A549 treated with GW870086 at 1 μM for 4 hours (cell line): ENCODE data around the gene SOX8. TPM values are rescaled to one million over a fixed set of nuclear protein-coding genes. Genes with fewer than 3 reads are reported as not detected.

ENCODE experiments used
- total RNA-seq: library from RNA; stranded (reverse); fragments of 200-300 nt; extraction: Qiagen RNA extraction; gene quantifications from 5 replicates; pipeline ENCODE4 v1.2.3, GENCODE V29; 2022; ENCODE audit warnings: low read depth

Gene SOX8
- 2.1 to 3.8 TPM (median 3.4 TPM) in 5 replicates for total RNA-seq

DNA sequence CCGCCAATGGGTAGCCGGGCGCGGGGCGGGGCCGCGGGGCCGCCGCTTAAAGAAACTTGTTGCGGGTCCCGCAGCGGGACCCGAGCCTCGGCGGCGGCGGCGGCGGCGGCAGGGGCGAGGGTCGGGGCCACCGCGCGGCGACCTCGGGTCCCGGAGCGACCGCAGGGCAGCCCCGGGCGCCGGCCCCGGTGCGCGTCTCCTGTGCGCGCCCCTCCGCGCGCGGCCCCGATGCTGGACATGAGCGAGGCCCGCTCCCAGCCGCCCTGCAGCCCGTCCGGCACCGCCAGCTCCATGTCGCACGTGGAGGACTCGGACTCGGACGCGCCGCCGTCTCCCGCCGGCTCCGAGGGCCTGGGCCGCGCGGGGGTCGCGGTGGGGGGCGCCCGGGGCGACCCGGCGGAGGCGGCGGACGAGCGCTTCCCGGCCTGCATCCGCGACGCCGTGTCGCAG, at the start of gene SOX8:
Gene SOX8 (plus strand): TSS at position 76 of the 450 bp plus-strand sequence. CDS start 153 bp downstream, at position 229.

DNA sequence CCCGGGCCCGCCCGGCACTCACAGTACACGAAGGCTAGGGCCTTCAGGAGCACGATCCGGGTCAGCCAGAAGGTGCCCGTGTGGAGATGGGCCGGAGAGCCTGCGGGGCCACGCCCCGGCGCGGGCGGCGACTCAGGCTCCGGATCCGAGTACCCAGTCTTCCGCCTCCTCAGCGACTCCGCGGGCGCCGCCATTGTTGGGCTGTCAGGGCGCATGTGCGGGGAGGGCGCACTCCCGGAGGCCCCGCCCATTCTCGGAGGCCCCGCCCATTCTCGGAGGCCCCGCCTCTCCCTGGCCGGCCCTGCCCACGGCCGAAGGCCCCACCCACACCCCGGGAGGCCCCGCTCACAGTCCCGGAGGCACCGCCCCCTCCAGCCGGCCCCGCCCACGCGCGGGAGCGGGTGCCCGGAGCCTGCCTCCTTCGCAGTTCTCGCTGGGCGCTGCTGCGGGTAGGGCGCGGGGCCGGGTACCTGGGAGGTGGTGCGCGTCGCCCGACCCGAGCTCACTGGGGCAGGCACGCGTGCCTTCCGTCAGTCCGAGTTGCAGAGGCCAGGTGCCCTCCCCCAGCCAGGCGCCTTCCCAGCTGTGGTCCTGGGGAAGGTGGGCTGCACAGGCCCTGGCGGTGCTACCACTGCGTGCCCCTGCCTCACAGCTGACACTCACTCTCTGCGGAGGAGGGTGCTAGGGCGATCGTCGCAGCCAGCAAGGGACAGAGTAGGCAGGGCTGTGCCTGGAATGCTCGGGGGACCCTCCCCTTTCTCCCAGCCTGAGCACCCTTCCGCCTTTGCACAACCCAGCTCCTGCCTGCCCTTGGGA, 10.6 kb upstream of the SOX8 start, which contains the start of gene LMF1:
Gene LMF1 (minus strand): TSS at position 219 of the 816 bp plus-strand sequence. CDS start 4 bp downstream, at position 215.

Other genes starting within 250 kb of the SOX8 start
- gene CIAO3, start 240.8 kb upstream of the SOX8 start, total RNA-seq = 20.2 to 27.9 TPM (median 25.3 TPM) in 5 replicates
- gene MSLN, start 221.0 kb upstream of the SOX8 start, total RNA-seq = 2.1 to 4.3 TPM (median 3.2 TPM) in 5 replicates
- gene RPUSD1, start 193.4 kb upstream of the SOX8 start, total RNA-seq = 38.8 to 57.7 TPM (median 50.0 TPM) in 5 replicates
- 14.8 to 28.8 TPM (median 24.9 TPM) in 5 replicates for gene CHTF18, start 193.2 kb upstream of the SOX8 start, total RNA-seq
- gene GNG13, start 181.0 kb upstream of the SOX8 start, total RNA-seq = not detected in 5 replicates
- 8.8 to 10.9 TPM (median 10.2 TPM) in 5 replicates for gene LMF1, start 10.8 kb upstream of the SOX8 start, total RNA-seq
- gene SSTR5, start 91.0 kb downstream of the SOX8 start, total RNA-seq = 0.47 to 1.6 TPM (median 0.69 TPM) in 5 replicates
- gene C1QTNF8, start 114.5 kb downstream of the SOX8 start, total RNA-seq = not detected in 5 replicates
- 12.4 to 19.8 TPM (median 18.4 TPM) in 5 replicates for gene CACNA1H, start 171.3 kb downstream of the SOX8 start, total RNA-seq
- gene TPSG1, start 243.5 kb downstream of the SOX8 start, total RNA-seq = 0.15 to 0.16 TPM in 2 of 5 replicates, not detected in the others
- 0.13 TPM in 1 of 5 replicates, not detected in the others for gene TPSB2, start 248.4 kb downstream of the SOX8 start, total RNA-seq